NCI-H69 (cell line): ENCODE measurements around the gene NCOR2.

Source experiments
- DNase-seq: peaks from one replicate; lab custom pipeline; 2025; lab: John Stamatoyannopoulos, UW

The NCOR2 gene

GRCh38 chr12:124543052-124543589 lies 24.3 kb downstream of the NCOR2 start:
- DNase-seq = peak; percentile 86

- no peak for DNase-seq
Observed at GRCh38 chr12:124542021-124542949, 25.1 kb downstream of the NCOR2 start.

GRCh38 chr12:124541322-124541721 lies 26.1 kb downstream of the NCOR2 start:
- no peak for DNase-seq

DNA sequence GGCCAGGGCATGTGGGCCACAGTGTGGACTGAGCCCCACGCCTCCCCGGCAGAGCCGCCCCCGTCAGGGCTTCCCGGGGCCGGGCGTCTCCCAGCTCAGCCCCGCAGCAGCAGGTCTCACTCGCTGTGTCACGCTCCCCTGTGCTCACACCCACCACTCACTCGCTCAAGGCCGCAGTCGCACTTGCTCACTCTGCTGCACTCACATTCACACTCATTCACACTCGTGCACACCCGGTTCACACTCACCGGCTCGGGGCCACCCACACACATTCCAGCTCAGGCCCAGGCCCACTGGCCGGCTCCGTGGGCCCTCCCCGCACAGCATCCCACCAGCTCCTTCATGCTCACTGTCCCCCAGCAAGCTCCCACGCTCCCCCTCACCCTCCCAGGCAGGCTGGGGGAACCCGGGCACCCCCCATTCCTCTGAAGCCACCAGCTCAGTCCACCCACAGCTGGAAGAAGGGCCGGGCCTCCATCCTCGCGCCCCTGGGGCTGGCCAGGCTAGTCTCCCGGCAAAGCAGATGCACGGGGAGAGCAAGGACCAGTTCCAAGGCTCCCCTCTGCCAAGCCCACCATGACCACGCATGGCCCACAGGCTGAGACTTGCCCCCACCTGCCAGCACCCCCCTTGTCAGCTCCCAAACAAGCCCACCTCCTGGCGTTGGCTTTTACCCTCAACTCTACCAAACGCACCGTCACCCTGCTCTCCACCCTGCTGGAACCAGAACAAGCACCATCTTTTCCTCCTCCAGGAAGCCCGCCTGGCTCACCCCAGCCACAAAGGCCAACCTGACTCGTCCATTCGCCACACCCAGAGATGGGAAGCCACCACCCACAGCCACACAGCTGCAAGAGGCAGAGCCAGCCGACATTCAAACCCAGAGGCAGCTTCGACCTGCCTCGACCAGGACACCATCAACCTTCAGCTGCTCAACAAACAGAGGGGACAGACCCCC lies 28.0 kb downstream of the NCOR2 start:
- no peak for DNase-seq

DNA sequence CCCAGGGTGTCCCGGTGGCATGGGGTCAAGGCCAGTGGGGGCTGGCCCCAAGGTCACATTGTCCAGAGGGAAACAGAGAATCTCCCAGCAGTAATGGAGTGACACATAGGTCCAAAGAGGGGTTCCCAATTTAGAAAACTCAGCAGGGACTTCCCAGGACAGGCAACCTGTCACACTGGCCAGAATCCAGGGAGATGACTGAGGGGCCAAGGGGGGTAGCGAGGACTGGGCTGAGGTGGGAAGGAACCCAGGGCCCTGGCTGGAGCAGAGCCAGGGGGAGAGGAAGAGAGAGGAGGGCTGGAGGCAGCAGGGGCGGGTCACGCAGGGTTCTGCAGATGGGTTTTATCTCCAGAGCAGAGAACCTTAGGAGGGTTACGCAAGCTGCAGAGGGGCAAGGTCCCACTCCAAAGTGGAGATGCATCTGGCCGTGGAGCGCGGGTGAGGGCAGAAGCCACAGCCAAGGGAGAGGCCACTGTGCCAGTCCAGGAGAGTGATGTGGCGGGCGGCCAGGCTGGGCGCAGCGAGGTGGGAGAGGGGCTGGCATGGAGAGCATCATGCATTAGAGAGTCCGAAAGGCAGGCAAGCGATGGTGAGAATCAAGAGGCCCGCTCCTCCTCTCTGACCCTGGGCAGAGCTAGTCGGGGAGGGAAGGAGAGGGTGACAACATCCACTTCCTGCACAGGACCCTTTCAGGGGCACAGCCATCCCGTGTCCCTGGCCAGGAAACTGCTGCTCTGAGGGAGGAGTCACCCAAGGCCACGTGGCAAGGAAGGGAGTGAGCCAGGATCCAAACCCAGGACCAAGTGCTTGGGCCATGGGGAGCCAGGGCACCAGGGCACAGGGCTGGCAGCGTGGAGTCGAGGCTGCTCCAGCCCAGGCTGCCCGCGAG lies 29.0 kb downstream of the NCOR2 start:
- DNase-seq = peak; percentile 28

DNA sequence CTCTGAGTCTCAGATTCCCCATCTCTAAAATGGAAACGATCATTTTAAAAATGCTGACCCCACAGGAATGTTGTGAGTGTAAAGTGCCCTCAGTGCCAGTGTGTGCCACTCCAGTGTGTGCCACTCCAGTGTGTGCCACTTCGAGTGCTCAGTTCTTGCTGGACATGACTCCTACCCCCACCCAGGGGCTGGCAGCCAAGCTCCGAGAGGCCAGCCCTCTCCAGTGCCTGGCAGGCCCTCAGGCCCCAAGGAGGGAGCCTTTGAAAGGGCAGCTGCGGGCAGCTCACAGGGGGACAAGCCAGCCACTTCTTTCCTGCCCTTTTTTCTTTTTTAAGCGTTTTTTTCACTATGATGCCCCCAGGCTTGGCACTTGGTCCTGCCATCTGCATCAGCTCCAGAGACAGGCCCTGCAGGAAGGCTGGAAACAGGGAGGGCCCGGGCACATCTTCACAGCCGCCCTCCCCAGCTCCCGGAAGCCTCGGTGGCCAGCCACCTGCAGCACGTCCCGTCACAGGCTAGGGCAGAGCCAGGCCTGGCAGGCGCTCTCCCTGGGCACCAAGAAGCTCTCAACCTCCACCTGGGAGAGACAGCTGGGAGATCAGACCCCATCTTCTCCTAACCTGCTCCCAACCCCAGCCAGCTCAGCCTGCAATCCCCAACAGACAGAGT lies 29.8 kb downstream of the NCOR2 start:
- DNase-seq = no peak

DNA sequence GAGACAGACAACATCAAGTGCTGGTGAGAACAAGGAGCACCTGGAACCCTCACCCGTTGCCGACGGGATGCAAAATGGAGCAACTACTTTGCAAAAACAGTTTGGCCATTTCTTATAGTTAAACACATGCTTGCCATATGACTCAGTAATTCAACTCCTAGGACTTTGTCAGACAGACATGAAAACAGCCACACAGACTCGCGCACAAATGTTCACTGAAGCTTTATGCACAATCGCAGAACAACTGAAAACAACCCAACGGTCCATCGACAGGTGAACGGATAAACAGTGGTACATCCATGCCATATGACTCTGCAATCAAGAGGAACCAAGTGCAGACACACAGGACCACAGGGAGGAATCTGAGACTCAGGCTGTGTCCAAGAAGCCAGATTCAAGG lies 30.8 kb downstream of the NCOR2 start:
- DNase-seq = no peak

- no peak for DNase-seq
Observed at GRCh38 chr12:124534776-124535740, 32.4 kb downstream of the NCOR2 start.

GRCh38 chr12:124533456-124533855 lies 34.0 kb downstream of the NCOR2 start:
- no peak for DNase-seq

GRCh38 chr12:124532967-124533366 lies 34.4 kb downstream of the NCOR2 start:
- no peak for DNase-seq

- peak; percentile 44 for DNase-seq
Observed at GRCh38 chr12:124532331-124532750, 35.1 kb downstream of the NCOR2 start.

GRCh38 chr12:124531906-124532305 lies 35.5 kb downstream of the NCOR2 start:
- no peak for DNase-seq

DNA sequence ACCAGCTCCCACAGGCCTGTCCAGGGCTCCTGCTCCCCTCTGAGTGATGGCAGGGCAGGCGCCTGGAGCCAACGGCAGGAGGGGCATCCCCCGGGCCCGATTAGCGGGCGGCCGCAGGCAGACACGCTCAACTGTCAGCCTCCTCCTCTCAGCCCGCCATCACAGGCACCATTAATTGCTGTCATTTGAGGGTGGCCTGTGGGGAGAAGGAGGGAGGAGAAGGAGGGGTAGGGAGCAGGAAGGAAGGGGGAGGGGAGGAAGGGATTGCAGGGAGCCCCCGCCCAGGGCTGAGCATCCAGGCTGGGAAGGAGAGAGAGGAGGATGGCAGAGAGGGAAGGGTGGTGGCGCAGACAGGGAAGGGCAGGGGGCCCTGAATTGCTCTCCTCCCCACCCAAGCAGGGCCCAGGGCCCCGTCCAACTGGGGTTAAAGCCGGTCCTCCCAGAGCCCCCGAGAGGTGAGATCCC lies 36.1 kb downstream of the NCOR2 start:
- DNase-seq = peak; percentile 93

DNA sequence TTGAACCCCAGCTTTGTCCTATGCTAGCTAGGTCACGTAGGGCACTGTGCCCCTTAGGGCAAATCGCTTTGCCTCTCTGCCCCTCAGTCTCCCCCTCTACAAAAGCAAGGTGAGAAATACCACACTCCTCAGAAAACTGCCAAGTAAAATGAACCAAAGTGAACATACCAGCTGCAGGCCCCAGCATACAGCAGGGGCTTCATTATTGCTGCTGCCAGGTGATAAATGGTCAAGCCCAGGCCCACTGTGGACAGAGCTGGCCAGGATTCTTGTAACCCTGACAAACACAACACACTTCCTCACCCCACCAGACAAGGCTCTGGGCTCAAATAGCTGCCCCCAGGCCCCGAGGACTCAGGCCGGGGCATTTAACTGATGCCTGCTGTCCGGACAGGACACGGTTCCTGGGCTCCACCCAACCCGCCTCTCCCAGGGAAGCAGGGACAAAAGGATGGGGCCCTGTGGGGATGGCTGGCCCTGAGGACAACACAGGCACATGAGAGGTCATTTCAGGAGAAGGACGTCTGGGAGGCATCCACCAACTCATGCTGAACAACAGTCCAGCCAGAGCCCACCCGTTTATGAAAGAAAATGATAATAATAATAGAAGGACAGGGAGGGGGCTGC lies 36.7 kb downstream of the NCOR2 start:
- peak; percentile 57 for DNase-seq

DNA sequence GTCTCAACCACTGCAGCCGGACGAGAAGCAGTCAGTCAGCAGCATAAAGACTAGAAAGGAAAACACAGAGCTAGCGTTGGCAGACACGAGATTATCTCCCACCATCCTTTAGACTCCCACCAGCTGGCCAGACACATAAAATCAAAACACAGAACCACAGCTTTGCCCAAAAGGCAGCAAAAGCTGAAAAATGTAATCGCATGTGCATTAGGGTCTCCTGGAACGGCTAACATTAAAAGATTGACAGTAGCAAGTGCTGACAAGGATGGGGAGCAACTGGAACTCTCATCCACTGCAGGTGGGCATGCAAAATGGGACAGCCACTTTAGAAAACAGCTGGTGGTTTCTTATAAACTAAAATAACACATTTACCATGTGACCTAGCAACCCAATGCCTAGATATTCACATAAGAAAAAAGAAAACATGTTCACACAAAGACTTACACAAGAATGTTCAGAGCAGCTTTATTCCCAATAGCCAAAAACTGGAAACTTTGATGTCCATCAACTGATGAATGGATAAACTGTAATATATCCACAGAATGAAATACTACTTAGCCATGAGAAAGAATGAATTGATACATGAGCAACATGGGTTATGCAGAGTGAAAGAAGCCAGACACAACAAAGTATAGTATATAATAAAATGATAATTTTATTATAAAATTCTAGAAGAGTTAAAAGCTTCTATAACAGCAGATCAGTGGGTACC lies 37.7 kb downstream of the NCOR2 start:
- DNase-seq = no peak

DNA sequence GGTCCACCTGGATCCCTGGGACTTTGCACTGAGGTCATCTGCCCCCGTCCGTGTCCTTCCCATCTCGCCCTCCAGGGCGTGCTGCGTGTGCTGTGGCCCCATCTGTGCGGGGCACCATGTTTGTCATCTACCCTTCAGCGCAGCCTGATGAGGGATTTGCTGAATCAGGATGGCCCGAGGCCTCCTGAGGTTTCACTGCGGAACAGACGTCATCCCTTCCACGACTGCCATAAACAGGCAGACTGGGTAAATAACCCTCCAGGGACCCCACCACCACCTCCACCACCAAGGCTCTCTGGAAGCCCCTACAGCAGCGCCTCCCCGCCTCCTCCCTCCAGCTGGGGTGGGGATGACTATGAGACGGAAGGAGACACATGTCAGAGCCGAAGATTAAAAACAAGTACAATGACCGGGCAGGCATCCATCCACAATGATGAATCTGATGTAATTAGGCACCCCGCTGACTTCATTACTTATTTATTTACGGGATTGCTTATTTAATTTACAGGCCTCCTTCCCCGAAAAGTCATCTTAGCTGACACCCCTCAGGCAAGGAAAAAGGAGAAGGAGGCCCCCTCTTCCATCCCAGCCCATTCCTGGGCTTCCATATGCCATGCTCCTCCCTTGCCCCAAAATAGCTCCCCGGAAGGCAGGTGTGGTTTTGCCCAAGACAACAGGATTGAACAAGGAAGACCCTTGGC lies 39.4 kb downstream of the NCOR2 start:
- DNase-seq = no peak

DNA sequence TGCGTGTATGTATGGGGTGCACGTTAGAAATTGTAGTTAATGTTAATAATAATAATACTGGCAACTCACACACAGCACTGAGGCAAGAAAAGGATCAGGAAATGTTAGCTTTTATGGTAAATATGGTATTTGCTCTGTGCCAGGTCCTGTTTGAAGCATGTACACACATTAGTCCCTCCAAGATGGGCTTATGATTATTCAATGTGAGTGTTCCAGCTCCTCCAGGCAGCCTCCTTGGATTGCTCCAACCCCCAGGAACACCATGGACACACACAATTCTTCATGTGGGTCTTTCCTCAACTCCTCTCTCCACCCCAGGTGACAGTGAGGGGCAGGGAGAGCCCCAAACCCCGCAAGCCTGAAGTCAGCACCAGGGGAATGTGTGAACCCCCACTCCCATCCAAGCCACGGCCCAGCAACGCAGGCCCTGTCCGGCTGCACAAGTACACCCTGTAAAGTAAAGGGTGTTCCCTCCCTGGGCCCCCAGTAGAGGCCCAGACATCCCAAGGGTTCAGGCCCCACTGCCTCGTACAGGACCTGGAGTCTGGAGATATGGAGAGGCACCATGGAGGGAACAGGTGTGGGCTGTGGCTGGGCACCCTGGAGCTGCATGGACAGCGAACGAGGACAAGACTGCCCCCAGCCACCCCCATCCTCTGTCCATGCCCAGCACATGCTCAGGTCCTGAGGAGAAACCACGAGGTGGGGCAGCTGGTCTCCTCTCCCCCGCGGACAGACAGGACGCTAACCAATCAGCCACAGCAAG lies 41.3 kb downstream of the NCOR2 start:
- DNase-seq = no peak
